Hindlimb muscle (tissue), 1 donor: ENCODE measurements around the gene GGA1. TPM values are rescaled to one million over a fixed set of nuclear protein-coding genes. Genes with fewer than 3 reads are reported as not detected.
"Not testable (repeated sequence)": the region's sequence is repeated elsewhere in the genome, so short reads cannot be mapped to it uniquely, and the experiment has no call there.

Experiments
- DNase-seq: peaks from one replicate; pipeline ENCODE4 v3.0.0-alpha.2; 2013
- polyA plus RNA-seq: library from polyadenylated mRNA; unstranded; fragments of 120-200 nt; gene quantifications from one replicate; pipeline ENCODE4 v1.2.1, GENCODE V29; 2013; ENCODE audit not compliant: insufficient read length

Gene GGA1
- polyA plus RNA-seq, 1 donor, result 47.4 TPM

DNA sequence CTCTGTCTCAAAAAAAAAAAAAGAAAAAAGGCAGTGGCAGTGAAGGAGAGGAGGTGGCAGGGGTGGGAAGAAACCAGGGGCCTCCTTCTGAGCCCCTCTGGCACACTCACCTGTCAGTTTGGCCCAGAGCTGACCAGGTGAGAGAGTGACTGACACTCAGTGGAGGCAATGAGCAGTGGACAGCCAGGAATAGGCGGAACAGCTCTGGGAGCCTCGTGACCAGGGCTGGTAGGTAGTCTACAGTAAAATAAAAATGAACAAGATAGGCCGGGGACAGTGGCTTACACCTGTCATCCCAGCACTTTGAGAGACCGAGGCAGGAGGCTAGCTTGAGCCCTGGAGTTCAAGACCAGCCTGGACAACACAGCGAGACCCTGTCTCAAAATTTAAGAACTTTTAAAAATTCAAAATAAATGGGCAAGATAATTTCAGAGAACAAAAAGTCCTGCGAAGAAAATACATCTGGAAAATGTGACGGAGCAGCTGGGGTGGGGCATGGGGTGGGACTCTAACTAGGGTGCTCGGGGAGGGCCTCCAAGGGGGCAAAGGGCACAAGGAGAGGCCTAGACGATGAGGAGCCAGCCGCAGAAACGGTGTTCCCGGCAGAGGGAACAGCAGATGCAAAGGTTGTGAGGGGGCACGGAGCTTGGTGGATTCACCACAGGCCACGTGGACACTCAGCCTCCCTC, 46.1 kb downstream of the GGA1 start:
- no peak for DNase-seq

DNA sequence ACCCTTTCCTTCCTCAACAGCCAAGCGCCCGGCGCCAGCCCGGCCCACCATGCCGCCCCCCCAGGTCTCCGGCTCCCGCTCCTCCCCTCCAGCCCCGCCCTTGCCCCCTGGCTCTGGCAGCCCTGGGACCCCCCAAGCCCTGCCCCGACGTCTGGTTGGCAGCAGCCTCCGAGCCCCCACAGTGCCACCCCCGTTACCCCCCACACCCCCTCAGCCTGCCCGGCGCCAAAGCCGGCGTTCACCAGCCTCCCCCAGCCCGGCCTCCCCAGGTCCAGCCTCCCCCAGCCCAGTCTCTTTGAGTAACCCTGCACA, 46.6 kb downstream of the GGA1 start:
- no peak for DNase-seq

GRCh38 chr22:37656583-37656982, 47.9 kb downstream of the GGA1 start:
- DNase-seq, result not testable (repeated sequence)

GRCh38 chr22:37657590-37658132, 49.0 kb downstream of the GGA1 start:
- no peak for DNase-seq

GRCh38 chr22:37658133-37659065, 49.8 kb downstream of the GGA1 start, which contains the start of gene PDXP:
Gene PDXP, plus strand, starts transcription at chr22:37658723. Its CDS starts 60 bp downstream, at chr22:37658783.
- DNase-seq, result peak; percentile 100

- DNase-seq, result no peak
Observed at GRCh38 chr22:37659066-37659896, 50.6 kb downstream of the GGA1 start.

GRCh38 chr22:37659897-37660708, 51.5 kb downstream of the GGA1 start:
- DNase-seq, result no peak

GRCh38 chr22:37660709-37661045, 52.0 kb downstream of the GGA1 start:
- no peak for DNase-seq

- no peak for DNase-seq
Observed at GRCh38 chr22:37661160-37661924, 52.7 kb downstream of the GGA1 start.

DNA sequence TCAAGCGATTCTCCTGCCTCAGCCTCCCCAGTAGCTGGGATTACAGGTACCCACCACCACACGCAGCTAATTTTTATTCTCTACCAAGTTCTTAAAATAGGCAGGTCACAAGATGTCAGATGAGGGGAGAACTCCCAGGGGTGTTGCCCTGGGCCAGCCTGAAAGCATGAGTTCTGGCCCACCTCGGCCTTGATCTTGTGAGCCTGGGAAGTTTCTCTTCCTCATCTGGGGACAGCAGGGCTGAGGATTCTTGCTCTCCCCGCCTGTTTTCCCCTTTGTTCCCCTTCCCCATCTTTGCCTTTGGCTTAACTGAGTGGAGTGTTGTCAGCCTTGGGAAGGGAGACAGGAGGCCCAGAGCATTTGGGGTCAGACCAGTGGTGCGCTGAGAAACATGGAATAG, 53.4 kb downstream of the GGA1 start:
- DNase-seq, result no peak

DNA sequence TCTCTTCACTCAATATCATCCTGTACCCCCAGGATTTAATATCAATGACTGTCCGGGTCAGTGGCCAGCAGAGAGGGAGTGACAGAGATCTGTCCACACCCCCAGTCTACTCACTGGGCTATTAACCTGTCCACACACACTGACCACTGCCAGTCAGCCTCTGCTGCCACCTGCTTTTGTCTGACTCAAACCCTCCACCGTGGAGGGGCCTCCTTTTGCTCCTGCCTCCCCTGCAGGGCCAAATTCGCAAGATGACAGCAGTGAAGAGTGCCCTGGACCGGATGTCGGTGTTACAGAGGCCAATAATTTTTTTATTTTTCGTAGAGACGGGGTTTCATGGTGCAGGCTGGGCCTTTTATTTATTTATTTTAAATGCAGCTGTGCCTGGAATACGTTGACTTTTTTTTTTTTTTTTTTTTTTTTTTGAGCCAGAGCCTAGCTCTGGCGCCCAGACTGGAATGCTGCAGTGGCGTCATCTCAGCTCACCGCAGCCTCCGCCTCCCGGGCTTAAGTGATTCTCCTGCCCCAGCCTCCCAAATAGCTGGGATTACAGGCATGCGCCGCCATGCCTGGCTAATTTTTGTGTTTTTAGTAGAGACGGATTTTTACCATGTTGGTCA, 55.0 kb downstream of the GGA1 start:
- DNase-seq, result peak; percentile 54

GRCh38 chr22:37664249-37665101, 55.8 kb downstream of the GGA1 start:
- no peak for DNase-seq

DNA sequence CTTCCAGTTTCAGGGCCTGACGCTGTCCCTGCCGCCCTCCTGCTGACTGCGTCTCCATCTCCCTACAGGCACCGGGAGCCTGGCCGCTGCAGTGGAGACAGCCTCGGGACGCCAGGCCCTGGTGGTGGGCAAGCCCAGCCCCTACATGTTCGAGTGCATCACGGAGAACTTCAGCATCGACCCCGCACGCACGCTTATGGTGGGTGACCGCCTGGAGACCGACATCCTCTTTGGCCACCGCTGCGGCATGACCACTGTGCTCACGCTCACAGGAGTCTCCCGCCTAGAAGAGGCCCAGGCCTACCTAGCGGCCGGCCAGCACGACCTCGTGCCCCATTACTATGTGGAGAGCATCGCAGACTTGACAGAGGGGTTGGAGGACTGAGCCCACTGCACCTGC, 56.9 kb downstream of the GGA1 start:
- no peak for DNase-seq

GRCh38 chr22:37669586-37669985, 61.0 kb downstream of the GGA1 start:
- no peak for DNase-seq

GRCh38 chr22:37672206-37672919, 63.7 kb downstream of the GGA1 start:
- DNase-seq, result no peak

- no peak for DNase-seq
Observed at GRCh38 chr22:37672920-37673455, 64.4 kb downstream of the GGA1 start.

- DNase-seq, result no peak
Observed at GRCh38 chr22:37674248-37674647, 65.6 kb downstream of the GGA1 start.
